Activated gamma-delta T cell treated with Interleukin-2 at 50 U/mL for 16 hours (primary cell): Measurements from ENCODE around the gene TBX4.
"Not testable (repeated sequence)": the region's sequence is repeated elsewhere in the genome, so short reads cannot be mapped to it uniquely, and the experiment has no call there.

Experiments used
- DNase-seq: peaks from one replicate; pipeline ENCODE4 v3.0.0-alpha.2; 2020

Gene TBX4

DNA sequence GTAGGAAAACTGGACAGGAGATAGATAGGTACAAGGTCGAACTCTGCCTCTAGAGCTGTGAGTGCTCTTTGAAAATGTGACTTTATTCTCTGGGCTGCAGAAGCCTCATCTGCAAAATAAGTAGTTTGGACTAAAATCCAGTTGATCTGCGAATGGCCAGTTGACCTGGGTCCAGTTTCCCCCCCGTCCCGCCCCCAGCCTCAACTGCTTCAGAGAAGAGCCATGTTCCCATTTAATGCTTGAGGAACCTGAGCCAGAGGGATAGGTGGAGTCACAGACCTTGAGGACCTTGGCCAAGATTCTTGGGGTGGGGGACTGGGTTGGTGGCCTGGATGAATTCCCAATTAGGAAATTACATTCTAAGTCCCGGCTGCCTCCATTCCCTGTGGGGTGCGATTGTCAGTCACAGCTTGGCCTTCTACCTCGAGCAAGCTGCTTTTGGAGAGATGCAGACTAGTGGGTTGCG, 38.5 kb upstream of the TBX4 start:
- DNase-seq: no peak

DNA sequence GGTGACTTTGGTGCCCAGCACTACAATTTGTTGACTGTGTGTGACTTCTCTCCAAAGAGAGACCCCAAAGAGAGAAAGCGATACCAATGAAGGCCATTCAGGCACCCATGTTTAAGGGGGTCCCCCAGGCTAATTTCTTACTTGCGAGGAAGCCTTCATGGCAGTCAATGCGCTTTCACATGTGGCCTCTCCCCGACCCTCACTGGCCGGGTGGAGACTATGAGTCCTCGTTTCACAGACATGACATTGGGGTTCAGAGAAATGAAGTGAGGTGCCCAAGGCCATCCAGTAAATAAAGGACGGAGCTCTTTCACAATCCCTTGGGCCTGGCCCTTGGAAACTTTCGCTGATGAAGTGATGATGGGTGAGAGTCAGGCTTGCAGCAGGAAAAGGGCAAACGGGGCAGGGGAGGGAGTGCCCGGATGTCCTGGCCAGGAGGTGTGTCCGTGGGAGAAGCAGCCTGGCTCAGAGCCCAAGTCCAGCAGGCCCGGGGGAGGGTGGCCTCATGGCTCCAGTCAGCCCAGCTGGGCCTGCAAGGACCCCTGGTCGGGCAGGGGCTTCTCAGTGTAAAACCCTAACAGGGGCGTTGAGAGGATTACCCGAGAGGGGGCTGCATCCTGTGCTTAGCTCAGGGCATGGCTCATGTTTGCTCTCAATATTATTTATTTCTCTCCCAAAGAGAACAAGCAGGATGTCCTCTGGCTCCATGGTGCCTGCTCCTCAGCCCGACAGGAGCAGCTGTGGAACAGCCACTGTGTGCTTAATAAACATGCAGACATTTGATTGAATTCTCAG, 37.9 kb upstream of the TBX4 start:
- DNase-seq: no peak

DNA sequence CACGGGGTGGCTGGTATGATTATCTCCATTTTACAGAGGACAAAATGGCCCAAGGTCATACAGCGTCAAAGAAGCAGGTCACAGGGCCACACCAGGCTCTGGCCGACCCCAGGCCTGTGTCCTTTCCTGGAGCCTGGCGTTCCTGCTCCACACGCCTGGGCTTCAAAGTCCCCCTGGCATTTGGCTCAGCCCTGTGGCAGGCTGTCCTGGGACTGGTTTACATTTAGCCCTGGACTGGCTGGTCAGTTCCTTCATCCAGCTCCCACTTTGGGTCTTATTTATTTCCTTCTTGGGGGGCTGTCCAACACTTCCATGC, 37.3 kb upstream of the TBX4 start:
- no peak for DNase-seq

DNA sequence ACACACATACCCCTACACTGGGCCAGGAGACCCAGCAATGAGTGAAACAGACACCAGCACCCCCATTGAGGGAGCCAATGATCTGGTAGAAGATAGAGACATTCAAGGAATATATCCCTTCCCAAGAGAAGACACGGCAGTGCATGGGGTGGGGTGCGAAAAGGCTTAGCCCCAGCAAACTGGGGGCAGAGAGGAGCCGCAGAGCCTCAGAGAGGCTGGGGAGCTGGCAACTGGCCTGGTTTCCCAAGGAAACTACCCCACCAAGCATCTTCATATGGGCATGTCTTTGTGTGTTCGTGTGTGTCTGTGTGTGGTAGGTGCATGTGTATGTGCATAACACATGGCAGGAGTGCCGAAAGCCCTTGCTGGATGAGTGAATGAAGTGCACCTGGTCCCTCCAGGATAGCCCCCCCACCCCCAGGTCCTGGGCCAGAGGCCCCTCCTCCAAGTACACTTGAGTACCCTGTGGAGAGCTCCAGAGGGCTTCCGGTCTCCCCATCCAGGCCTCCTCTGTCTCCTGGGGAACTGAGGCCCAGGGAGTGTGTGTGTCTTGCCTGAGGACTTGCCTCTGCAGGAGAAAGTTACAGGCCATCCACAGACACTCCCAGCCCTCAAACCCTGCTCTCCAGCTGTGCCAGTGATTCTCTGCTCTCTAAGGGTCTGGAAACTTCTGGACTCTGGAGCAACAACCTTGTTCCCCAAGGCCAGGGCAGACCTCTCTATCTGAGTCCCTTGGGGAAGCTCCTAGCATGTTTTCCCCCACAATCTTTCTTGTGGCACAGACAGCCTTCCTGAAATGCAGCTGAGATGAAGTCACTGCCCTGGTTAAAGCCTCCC, 36.6 kb upstream of the TBX4 start:
- no peak for DNase-seq

DNA sequence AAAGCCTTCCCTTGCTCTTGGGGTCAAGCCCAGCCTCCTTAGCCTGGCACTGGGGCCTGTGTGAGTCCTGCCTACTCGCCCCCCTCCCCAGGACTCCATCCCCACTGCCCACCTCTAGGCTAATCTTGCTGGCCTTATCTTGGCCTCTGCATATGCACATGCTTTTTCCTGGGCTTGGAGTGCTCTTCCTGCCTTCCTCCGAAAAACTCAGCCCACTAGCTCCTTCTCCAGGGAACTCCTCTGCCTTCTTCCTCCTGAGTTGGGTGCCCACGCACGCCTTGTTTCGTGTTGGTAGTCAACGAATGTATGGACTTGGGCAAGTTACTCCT, 36.0 kb upstream of the TBX4 start:
- DNase-seq: no peak

DNA sequence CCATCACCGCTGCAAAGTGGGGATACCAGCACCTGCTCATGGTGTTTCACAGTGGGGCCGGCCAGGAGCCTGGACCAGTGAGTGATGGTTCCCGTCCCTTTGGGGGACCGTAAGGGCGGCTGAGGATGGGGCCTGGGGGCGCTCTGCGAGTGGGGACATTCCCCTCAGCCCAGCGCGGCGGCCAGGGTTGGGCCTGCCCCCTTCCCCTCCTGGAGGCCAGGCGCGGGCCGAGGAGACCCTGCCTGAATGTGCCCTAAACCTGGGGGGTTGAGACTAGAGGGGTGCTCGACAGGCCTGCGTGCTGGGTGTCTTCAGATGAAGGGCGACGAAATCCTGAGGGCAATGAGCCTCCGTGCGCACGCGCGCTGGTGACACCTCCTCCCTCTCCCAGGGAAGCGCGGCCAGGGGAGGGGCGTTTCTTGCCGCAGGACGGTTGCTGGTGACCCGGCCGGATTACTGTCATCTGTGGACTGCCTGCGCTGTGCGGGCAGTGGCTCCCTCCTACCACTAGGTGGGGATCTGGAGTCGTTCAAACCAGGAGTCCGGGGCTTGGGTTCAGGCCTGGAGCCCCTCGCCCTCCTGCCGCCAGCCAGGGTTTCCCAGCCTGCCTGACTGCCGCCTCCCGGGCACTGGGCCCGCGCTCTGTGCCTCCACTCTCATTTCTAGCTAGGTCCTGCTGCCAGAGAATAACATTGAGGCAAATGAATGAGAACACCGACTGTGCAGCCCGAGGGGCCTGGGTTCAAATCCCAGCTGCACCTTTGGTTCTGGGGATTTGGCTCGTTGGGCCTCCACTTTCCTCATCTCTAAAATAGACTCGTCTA, 35.5 kb upstream of the TBX4 start:
- peak; percentile 48 for DNase-seq

DNA sequence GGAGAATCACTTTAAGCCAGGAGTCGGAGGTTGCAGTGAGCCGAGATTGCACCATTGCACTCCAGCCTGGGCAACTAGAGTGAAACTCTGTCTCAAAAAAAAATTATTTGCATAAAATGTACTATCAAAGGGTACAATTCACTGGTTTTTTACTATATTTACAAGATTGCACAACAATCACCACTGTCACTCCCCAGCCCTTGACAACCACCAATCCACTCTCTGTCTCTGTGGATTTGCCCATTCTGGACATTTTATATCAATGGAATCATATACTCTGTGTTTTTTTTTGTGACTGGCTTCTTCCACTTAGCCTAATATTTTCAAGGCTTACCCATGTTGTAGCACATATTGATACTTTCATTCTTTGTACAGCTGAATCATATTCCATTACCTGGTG, 33.8 kb upstream of the TBX4 start:
- DNase-seq: no peak

DNA sequence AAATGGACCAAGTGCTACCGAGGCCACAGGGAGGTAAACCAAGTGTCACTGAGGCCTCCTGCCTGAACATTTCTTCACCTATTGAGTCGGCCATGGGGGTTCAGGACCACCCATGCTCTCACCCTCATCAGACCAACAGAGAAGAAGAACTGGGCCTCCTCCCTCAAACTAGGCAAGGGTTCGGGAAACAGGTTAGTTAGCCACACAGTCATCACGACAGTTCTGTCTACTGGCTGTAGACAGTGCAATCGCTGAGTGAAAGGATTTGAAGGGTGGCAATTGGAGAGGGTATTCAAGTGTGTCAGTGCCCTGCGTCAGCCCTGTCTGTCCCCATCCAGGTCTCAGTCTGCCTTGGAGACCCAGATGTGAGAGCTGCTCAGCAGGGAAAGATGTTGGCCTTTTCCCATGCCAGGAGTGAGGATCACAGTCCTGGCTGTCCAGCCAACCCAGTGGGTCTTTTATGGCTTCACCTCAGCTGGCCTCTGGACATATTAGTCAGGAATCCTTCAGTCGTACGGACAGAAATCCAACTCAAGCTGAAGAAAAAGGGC, 32.7 kb upstream of the TBX4 start:
- DNase-seq: no peak

DNA sequence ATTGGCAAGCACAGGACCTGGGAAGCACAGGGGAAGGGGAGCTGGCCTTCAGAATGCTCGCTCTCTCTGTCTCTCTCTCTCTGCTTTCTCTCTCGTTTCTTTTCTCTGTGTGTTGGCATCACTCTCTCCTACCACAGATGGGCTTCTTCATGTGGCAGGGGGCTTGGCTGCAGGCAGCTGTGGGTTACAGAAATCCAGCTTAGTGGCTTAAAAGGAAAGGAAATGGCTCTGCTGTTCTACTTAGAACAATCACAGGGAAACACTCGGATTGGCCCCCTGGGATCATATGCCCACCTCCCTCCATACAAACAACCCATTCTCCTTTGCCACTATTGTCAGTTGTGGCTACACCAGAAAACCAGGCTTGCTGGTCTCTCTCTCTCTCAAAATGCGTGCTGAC, 32.2 kb upstream of the TBX4 start:
- no peak for DNase-seq

DNA sequence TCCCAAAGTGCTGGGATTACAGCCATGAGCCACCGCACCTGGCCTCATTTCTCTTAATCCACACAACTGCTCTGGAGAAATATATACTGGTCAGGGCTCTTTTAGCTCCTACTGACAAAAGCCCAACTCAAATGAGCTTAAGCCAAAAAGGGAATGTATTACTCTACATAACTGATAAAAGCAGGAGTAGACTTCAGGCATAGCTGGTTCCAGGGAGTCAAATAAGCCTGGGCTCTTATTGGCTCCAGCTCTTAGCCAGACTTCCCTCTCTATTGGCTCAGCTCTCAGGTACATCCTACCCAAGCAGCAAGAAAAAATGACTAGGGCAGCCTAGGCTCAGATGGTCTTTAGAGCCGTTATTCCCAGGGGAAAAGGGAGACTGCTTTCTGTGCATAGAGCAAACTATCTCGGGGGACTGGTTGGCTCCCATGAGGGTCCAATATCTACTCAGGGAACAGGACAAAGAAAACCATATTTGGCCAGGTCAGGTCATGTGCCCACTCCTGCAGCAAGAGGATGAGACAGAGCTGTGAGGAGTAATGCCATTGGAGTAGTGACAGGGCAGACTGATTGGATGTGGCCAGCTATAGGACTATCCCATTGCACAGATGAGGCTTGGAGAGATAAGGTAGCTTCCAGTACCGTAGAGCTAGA, 31.4 kb upstream of the TBX4 start:
- DNase-seq: no peak

DNA sequence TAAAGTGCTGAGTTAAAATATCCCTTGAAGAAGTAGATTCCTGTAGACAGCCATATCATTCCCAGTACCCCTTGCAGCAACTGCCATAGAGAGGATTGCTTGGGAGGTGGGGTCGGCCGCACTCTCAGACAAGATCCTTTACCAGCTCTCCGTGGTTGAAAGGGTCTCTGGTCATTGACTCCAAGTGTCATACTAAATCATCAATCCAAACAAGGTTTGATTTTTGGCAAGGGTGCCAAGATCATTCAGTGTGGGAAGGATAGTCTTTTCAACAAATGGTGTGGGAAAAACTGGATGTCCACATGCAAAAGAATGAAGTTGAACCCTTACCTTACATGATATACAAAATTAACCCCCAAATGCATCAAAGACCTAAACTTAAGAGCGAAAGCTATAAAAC, 30.8 kb upstream of the TBX4 start:
- DNase-seq: no peak

DNA sequence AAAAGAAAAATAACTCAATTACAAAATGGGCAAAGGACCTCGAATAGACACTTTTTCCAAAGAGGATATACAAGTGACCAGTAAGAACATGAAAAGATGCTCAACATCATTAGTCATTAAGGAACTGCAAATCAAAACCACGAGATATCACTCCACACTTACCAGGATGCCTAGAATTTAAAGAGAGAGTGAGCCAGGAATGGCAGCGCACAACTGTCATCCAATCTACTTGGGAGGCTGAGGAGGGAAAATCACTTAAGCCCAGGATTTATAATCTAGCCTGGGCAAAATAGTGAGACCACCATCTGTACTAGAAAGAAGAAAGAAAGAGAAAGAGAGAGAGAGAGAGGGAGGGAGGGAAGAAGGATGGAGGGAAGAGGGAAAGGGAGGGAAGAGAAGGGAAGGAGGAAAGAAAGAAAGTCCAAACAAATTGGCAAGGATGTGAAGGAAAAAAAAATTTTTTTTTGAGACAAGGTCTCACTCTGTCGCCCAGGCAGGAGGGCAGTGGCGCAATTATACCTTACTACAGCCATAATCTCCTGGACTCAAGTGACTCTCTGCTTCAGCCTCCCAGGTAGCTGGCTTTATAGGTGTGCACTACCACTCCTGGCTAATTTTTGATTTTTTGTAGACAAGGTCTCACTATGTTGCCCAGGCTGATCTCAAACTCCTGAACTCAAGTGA, 30.0 kb upstream of the TBX4 start:
- DNase-seq: no peak

DNA sequence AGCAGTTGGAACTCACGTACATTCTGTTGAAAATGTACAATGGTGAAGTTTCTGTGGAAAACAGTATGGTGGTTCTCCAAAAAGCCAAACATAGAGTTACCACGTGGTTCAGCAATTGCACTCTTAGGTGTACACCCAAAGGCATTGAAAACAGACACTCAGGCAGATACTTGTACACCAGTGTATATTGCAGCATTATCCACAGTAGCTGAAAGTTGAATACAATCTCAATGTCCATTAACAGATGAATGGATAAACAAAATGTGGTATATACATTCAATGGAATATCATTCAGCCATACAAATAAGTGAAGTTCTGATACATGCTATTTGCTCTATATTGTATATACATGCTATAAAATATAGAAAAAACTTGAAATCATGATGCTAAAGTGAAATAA, 29.4 kb upstream of the TBX4 start:
- no peak for DNase-seq

DNA sequence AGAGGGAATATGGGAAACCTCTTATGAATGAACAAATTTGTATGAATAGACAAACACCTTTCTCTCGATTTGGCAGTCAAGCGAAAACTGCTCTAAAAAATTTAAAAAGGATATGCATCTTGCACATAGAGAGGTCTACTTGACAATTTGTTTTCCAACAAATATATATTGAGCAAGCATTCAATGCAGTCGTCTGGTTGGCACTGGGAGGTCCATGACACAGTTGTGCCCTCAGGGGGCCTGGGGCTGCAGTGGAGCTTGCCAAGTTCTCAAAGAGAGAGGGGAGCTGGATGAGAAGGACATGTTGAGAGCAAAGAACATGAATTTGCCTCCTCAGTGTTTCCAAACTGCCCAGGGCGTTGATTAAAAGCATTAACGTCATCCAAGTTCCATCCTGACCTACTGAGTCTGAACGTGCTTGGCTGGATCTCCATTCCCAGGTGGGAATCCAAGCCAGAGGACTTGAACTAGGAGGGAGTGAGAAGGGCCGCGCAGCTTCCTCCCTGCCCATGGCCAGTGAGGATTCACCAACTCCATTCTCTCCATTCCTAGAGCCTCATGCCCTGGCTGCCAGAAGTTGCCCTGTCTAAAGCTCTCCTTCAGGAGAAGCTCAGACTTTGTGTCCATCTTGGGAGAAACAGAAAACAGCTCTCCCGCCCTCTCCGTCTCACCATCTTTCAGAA, 28.1 kb upstream of the TBX4 start:
- no peak for DNase-seq

DNA sequence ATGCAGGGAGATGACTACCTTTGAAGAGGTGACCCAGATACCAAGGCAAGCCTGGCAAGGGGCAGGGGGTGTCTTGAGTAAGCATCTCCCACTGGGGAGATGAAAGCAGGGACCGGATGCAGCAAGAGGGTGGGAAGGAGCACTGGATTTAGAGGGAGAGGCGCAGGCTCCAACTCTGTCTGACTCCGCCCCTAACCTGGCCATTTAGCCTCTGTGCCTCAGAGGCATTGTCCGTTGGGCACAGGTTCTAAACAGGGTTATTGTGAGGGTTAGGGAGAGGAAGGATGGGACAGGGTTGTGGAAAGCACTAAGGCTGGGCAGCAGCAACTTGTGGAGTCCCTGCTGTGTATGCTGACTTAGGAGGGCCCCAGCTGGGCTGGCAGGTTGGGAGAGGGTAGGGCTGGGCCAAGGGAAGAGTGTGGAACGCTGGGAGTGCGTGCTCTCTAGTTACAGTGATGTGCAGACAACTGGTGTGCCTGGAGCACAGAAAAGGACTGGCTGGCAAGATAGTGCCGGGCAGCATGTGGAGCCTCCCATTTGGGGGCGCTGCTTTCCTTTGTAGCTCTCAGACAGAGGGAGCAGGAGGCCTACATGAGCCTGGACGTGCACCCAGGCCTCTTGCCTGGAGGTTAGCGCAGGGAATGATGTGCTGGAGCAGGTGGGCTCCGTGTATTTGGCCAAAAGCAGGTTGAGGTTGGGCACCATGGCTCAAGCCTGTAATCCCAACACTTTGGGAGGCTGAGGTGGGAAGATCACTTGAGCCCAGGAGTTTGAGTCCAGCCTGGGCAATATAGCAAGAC, 26.3 kb upstream of the TBX4 start:
- no peak for DNase-seq

DNA sequence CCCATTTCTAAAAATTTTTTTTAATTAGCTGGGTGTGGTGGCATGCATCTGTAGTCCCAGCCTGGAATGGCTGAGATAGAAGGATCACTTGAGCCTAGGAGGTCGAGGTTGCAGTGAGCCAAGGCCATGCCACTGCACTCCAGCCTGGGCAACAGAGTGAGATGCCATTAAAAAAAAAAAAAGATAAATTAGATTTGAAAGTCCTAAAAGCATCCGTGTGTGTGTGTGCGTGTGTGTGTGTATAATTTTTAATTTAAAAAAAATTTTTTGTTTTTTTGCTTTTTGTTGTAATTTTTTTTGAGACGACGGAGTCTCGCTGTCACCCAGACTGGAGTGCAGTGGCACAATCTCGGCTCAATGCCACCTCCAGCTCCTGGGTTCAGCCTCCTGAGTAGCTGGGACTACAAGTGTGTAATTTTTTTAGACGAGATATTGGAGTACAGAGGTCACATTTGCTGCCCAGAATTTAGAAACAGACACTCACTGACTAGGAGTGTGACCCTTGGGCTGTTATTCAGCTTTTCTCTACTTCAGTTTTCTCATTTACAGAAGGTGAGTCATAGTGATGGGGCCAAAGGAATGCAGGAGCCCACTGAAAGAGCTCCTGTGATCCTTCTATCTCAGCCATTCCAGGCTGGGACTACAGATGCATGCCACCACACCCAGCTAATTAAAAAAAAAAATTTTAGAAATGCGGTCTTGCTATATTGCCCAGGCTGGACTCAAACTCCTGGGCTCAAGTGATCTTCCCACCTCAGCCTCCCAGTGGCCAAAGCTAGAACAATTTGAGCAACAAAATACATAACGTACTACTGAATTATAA, 25.5 kb upstream of the TBX4 start:
- DNase-seq: no peak

DNA sequence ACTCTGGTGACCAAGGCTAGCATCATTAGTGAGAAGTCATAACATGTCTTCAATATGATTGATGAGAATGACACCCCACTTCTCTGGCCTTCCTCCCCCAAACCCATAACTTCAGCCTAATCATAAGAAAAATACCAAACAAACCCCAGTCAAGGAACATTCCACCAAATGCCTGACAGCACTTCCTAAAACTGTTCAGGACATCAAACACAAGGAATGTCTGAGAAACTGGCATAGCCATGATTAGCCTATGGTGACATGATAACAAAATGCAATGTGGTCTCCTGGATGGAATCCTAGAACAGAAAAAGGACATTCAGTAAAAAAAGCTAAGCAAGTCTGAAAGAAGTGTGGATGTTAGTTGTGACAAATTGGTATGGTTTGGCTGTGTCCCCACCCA, 24.7 kb upstream of the TBX4 start:
- DNase-seq: no peak

DNA sequence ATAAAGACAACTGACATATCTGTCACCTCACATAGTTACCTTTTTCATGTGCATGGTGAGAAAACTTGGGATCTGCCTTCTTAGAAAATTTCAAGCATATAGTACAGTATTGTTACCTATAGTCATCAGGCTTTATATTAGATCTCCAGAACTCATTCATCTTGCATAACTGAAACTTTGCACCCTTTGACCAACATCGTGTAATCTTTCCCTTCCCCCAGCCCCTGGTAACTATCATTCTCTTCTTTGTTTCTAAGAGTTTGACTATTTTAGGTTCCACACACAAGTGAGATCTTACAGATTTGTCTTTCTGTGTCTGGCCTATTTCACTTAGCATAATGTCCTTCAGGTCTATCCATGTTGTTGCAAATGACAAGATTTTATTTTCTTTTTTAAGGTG, 22.9 kb upstream of the TBX4 start:
- DNase-seq: no peak

DNA sequence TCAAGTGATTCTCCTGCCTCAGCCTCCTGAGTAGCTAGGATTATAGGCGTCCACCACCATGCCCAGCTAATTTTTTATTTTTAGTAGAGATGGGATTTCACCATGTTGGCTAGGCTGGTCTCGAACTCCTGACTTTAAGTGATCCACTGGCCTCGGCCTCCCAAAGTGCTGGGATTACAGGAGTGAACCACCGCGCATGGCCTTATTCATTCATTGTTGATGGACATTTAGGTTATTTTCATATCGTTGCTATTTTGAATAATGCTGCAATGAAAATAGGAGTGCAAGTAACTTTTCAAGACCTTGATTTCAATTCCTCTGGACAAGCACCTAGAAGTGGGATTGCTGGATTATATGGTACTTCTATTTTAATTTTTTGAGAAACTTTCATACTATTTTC, 22.4 kb upstream of the TBX4 start:
- not testable (repeated sequence) for DNase-seq
